Activated naive CD4-positive, alpha-beta T cell treated with anti-CD3 and anti-CD28 coated beads, Interleukin-2, amount 50 U/mL, for 24 hours (primary cell): ENCODE data around the gene TARS3.
"Not testable (repeated sequence)": the region's sequence is repeated elsewhere in the genome, so short reads cannot be mapped to it uniquely, and the experiment has no call there.

Source experiments
- H3K27ac Mint-ChIP-seq: one replicate; pipeline ENCODE4 v1.8.0; 2021; ENCODE audit warnings: mild to moderate bottlenecking, mixed read lengths
- H3K27me3 Mint-ChIP-seq: one replicate; pipeline ENCODE4 v1.8.0; 2021; ENCODE audit warnings: mixed read lengths
- H3K36me3 Mint-ChIP-seq: one replicate; pipeline ENCODE4 v1.8.0; 2021; ENCODE audit warnings: mixed read lengths
- H3K4me1 Mint-ChIP-seq: one replicate; pipeline ENCODE4 v1.8.0; 2021; ENCODE audit warnings: mixed read lengths
- H3K4me3 Mint-ChIP-seq: one replicate; pipeline ENCODE4 v1.8.0; 2021; ENCODE audit warnings: mild to moderate bottlenecking, mixed read lengths
- H3K9me3 Mint-ChIP-seq: one replicate; pipeline ENCODE4 v1.8.0; 2021; ENCODE audit warnings: mixed read lengths

The TARS3 gene

DNA sequence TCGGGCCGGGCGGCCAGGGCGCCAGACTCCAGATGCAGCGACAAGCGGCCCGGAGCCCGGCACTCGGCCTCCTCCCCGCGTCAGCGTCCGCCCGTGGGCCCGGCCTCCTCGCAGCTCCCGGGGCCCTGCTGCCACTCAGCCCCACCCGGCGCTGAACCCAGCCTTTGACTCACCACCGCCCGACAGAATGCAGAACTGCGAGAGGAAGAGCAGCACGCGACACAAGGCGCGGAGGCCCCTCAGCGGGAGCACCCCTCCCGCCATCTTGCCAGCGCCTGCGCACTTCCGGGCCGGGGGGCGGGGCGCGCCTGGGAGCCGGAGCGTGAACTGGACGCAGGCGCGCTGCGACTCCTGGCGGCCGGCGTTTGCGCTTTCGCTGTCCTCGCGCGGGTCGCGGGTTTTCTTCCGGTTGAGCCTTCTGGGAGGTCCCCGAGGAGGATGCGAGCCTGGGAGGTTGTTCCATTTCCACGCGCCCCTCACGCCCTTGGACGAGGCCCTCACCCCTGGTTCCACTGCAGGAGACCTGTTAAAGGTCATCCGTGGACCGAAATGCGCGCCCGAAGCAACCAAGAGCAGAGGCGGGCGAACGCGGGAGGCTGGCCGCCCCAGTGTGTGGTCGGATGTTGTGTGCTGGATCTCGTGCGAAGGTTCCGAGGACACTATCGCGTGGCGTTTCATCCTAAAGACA lies 72.0 kb downstream of the TARS3 start, which contains the start of gene TM2D3:
TSS of gene TM2D3 (minus strand) at position 284 of the 688 bp plus-strand sequence. CDS start at position 264, 20 bp downstream.
- H3K9me3 Mint-ChIP-seq: no peaks in the 10 kb centered on the region
- peak within 1 kb of the TSS; percentile 89 for H3K4me3 Mint-ChIP-seq
- peaks cover 4% of the 10 kb centered on the region for H3K36me3 Mint-ChIP-seq
- H3K27me3 Mint-ChIP-seq: no peaks in the 10 kb centered on the region
- peaks cover 52% of the 10 kb centered on the region for H3K4me1 Mint-ChIP-seq
- peak within 1 kb of the TSS; percentile 92 for H3K27ac Mint-ChIP-seq

DNA sequence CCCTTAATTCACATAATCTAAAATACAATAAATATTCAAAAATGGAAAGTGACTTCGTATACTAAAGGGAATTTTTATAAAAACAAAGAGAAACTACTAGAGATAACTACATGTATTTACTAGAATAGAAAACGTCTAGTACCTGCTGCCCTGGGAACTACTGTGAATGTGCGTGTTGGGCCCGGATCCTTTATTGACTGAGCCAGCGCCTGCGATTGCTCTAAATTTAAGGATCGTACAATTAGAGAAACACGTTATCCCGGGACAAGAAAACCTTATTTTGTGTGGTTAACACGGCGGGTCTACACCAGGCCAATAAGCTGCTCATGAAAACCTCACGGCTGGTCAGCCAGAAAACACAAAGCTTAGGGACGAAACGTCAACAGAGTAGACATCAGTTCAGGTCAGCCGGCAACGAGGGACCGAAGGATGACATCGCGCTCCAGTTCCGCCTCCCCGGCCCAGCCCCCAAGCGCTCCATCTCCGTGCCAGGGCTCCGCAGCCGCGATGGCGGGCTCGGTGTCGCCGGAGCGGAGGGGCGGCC lies 72.6 kb downstream of the TARS3 start:
- Mint-ChIP-seq H3K27ac (peak overlapping the region; percentile 91), H3K4me3 (peak overlapping the region; percentile 89), H3K27me3 (no peaks in the 10 kb centered on the region), H3K4me1 (peaks cover 58% of the 10 kb centered on the region), H3K9me3 (no peaks in the 10 kb centered on the region), H3K36me3 (peaks cover 4% of the 10 kb centered on the region)

DNA sequence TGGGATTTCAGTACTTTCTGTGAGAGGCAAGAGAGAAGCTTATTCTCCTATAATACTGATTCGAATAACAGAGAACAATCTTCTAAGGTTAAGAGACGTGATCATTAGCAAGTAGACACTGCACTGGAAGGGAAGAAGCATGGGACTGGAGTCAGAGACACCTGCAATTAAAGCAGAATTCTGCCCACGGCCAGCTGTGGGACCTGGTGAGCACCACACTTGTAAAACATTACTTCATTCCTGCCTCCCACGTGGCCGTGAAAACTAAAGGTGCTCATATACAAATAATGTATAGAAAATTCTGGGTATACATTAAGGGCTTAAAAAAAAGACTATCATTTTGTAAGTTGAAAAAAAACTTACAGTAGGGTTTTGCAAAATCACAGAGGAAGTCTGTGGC lies 74.1 kb downstream of the TARS3 start:
- peaks cover 67% of the 10 kb centered on the region for H3K4me1 Mint-ChIP-seq
- peaks cover 10% of the 10 kb centered on the region for H3K36me3 Mint-ChIP-seq
- H3K9me3 Mint-ChIP-seq: no peaks in the 10 kb centered on the region
- H3K27me3 Mint-ChIP-seq: no peaks in the 10 kb centered on the region
- peak overlapping the region; percentile 89 for H3K4me3 Mint-ChIP-seq
- H3K27ac Mint-ChIP-seq: peak overlapping the region; percentile 74

DNA sequence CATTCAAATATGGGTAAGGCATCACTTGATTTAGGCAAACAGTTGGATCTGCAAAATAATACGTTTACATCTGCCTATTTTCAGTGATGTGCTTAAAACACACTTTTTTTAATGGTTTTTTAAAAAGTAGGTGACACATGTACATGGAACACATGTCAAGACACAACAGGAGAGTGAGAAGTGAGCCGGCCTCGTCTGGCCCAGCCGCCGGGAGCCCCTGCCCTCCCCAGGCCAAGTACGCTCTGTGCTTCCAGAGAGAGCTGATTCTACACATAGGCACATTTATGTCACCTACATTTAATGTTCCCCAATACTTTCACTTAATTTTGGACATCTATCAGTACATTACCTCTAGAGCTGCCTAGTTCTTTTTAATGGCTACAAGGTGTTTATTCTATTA lies 75.9 kb downstream of the TARS3 start:
- peaks cover 13% of the 10 kb centered on the region for H3K36me3 Mint-ChIP-seq
- H3K9me3 Mint-ChIP-seq: no peaks in the 10 kb centered on the region
- H3K4me1 Mint-ChIP-seq: peaks cover 61% of the 10 kb centered on the region
- H3K27me3 Mint-ChIP-seq: no peaks in the 10 kb centered on the region
- no peak overlapping the region for H3K27ac Mint-ChIP-seq
- H3K4me3 Mint-ChIP-seq: no peak overlapping the region

DNA sequence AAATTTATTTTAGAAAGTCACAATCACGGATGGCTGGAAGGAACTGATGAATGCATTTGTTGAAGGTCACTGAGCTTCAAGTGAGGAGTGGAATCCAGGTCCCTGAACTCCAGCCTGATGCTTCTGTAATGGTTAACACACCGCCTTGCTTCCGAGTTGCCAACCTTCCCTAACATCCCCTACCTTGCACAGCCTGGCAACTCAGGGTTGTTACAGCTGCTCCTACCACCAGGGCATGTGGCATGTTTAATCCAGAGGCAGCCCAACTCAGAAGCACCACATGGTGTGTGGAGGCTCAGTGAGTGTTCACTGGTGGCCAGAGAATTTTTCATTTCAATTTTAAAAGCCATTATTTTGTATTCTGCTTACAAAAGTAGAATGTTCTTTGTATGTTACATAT lies 77.0 kb downstream of the TARS3 start:
- peak overlapping the region; percentile 23 for H3K27ac Mint-ChIP-seq
- H3K27me3 Mint-ChIP-seq: no peaks in the 10 kb centered on the region
- H3K9me3 Mint-ChIP-seq: no peaks in the 10 kb centered on the region
- H3K4me3 Mint-ChIP-seq: no peak overlapping the region
- H3K4me1 Mint-ChIP-seq: peaks cover 70% of the 10 kb centered on the region
- H3K36me3 Mint-ChIP-seq: peaks cover 17% of the 10 kb centered on the region

DNA sequence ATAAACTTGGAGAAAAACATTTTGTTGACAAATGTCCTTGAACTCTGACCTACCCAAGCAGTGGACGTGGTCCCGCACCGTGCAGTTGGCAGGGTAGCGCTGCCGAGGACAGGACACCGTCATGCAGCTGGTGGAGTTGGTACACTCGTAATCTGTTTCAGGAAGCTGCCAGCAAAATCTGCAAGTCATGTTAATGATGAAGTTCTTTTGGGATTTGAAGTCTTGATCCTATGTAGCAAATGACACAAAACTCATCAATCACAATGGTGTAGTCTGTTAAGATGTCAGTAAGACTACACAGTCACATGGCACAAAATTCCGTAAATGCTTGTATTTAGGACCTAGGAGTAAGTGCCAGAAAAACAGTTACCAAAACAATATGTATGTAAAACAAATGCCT lies 77.6 kb downstream of the TARS3 start:
- Mint-ChIP-seq H3K4me1 (peaks cover 76% of the 10 kb centered on the region), H3K27ac (peak overlapping the region; percentile 24), H3K36me3 (peaks cover 20% of the 10 kb centered on the region), H3K27me3 (no peaks in the 10 kb centered on the region), H3K4me3 (no peak overlapping the region), H3K9me3 (no peaks in the 10 kb centered on the region)

DNA sequence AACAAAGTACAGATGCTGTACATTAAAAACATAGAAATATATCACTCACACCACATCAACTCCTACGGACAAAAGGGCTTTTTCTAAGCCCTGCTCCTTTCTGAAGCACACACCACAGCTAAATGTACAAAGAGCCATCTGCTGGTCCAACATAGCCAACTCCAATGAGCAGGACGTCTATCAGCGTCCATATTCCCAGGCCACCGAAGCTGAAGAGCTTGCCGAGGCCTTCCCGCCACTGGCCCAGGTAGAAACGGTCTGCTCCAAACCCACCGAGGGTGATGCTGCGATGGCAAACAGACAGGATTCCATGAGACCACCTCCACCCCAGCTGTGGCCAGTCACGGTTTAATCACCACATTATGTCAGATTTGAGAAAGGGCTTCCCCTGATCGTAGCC lies 81.9 kb downstream of the TARS3 start:
- Mint-ChIP-seq H3K27me3 (no peaks in the 10 kb centered on the region), H3K27ac (peak overlapping the region; percentile 80), H3K36me3 (peaks cover 21% of the 10 kb centered on the region), H3K4me3 (peak overlapping the region; percentile 53), H3K4me1 (peaks cover 49% of the 10 kb centered on the region), H3K9me3 (no peaks in the 10 kb centered on the region)

DNA sequence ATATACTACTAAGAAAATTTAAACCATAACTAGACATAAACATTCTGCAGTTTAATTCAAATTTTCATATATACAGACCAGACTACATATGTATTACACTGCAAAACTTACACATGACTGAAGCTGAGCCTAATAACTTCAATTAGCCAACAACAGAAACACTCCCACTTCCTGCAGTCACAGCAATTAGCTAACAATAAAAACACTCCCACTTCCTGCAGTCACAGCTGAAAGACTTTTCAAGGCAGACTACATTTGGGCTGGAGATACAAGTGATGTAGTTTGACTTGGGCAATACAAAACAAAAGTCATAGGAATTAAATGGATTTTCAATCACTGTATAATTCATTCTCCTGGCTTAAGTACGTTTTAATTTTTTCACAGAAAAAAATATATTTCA lies 82.4 kb downstream of the TARS3 start:
- Mint-ChIP-seq H3K36me3 (peaks cover 21% of the 10 kb centered on the region), H3K4me1 (peaks cover 44% of the 10 kb centered on the region), H3K27me3 (no peaks in the 10 kb centered on the region), H3K27ac (peak overlapping the region; percentile 80), H3K9me3 (no peaks in the 10 kb centered on the region), H3K4me3 (peak overlapping the region; percentile 53)

DNA sequence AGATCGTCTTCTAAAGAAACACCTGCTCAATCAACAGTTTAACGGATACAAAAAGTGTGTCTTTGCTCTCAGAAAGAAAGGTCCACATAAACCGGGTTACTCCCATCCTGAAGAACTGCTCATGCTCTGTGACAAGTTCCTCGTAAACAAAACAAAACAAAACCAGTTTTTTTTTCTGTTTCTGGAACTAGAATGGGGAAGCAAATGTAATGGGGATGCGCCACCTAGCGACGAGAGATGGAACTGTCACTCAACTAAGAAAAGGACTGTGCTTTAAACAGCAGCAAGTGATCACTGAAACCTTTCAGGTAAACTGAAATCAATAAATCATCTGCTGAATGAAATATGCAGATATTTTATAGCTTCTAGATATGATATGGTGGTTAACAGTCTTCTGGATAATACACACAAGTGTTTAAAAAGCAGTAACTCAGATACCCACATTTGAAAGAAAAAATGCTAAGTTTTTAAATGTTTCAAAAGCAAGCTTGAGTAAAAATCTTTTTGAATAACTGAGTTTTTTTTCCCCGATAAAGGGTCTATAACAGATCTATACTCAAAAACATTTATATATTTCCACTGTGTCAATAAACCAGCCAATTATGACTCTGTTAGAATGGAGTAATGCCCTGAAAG lies 83.0 kb downstream of the TARS3 start:
- no peaks in the 10 kb centered on the region for H3K9me3 Mint-ChIP-seq
- no peaks in the 10 kb centered on the region for H3K27me3 Mint-ChIP-seq
- peak overlapping the region; percentile 23 for H3K27ac Mint-ChIP-seq
- peaks cover 21% of the 10 kb centered on the region for H3K36me3 Mint-ChIP-seq
- H3K4me3 Mint-ChIP-seq: no peak overlapping the region
- peaks cover 41% of the 10 kb centered on the region for H3K4me1 Mint-ChIP-seq

DNA sequence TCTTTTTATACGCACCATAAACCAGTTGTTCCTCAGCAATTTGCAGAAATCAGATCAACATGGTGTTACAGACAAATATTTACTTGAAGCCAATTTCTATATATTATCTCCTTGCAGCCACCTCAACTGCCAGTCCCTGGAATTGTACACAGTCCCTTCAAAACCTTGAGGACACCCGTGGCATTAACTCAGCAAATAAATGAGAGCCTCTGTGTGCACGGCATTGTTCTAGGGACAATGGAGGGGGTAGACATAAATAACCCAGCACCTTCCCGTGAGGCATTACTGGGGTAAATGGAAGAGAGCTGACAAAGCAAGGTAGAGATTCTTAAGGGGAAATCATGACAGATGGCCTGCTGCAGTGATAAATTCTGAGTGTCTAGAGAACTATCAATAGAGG lies 84.6 kb downstream of the TARS3 start:
- Mint-ChIP-seq H3K4me1 (peaks cover 28% of the 10 kb centered on the region), H3K27me3 (no peaks in the 10 kb centered on the region), H3K4me3 (no peak overlapping the region), H3K36me3 (peaks cover 13% of the 10 kb centered on the region), H3K27ac (no peak overlapping the region), H3K9me3 (no peaks in the 10 kb centered on the region)

DNA sequence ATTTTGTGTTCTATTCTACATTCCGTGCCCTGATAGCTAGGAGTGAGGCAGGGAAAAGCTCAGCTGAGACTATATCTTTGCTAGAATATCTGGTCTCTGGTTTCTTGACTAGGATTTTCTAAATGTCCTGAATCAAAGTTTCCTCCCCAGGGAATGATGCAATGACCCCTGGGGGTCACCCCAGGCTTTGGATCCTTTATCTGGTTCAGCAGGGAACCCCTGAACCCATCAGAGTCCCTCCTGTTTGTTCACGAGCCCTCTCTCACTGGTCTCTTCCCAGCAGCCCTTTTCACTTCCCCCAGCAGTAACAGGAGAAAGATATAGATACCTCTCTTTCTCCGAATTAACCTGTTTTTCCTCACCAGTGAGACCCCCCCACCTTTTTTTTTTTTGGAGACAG lies 86.4 kb downstream of the TARS3 start:
- H3K27me3 Mint-ChIP-seq: no peaks in the 10 kb centered on the region
- no peaks in the 10 kb centered on the region for H3K9me3 Mint-ChIP-seq
- H3K27ac Mint-ChIP-seq: no peak overlapping the region
- H3K36me3 Mint-ChIP-seq: peaks cover 12% of the 10 kb centered on the region
- H3K4me3 Mint-ChIP-seq: no peak overlapping the region
- H3K4me1 Mint-ChIP-seq: peaks cover 21% of the 10 kb centered on the region

DNA sequence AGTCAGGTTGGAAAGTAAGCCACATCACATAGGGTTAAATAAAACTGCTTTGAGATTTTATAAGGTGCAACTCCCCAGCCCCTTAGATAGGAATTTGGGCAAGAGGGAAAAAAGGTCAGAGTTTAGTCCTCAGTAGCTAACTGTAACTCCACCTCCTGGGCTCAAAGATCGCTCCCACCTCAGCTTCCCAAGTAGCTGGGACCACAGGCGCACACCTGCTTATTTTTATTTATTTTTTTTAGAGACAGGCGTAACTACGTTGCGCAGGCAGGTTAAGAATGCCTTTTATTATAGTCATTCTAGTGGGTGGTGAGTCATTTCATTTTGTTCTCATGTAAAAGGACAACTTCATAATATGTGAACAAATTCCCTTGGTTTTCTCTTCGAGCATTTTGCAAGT lies 86.8 kb downstream of the TARS3 start:
- H3K4me3 Mint-ChIP-seq: no peak overlapping the region
- H3K27ac Mint-ChIP-seq: no peak overlapping the region
- H3K36me3 Mint-ChIP-seq: peaks cover 14% of the 10 kb centered on the region
- no peaks in the 10 kb centered on the region for H3K9me3 Mint-ChIP-seq
- H3K4me1 Mint-ChIP-seq: peaks cover 17% of the 10 kb centered on the region
- no peaks in the 10 kb centered on the region for H3K27me3 Mint-ChIP-seq

DNA sequence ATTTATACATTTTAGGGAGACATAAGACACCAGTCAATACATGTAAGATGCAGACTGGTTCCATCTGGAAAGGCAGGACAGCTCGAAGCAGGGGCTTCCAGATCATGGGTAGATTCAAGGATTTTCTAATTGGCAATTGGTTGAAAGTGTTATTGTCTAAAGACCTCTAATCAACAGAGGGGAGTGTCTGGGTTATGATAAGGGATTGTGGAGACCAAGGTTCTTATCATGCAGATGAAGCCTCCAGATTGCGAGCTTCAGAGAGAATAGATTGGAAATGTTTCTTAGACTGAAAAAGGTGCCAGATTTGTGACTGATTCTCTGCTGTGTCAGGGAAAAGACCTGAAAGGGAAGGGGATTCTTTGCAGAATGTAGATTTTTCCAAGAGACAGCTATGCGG lies 87.2 kb downstream of the TARS3 start:
- no peak overlapping the region for H3K27ac Mint-ChIP-seq
- H3K36me3 Mint-ChIP-seq: peaks cover 10% of the 10 kb centered on the region
- H3K4me3 Mint-ChIP-seq: no peak overlapping the region
- H3K4me1 Mint-ChIP-seq: peaks cover 12% of the 10 kb centered on the region
- no peaks in the 10 kb centered on the region for H3K27me3 Mint-ChIP-seq
- no peaks in the 10 kb centered on the region for H3K9me3 Mint-ChIP-seq

DNA sequence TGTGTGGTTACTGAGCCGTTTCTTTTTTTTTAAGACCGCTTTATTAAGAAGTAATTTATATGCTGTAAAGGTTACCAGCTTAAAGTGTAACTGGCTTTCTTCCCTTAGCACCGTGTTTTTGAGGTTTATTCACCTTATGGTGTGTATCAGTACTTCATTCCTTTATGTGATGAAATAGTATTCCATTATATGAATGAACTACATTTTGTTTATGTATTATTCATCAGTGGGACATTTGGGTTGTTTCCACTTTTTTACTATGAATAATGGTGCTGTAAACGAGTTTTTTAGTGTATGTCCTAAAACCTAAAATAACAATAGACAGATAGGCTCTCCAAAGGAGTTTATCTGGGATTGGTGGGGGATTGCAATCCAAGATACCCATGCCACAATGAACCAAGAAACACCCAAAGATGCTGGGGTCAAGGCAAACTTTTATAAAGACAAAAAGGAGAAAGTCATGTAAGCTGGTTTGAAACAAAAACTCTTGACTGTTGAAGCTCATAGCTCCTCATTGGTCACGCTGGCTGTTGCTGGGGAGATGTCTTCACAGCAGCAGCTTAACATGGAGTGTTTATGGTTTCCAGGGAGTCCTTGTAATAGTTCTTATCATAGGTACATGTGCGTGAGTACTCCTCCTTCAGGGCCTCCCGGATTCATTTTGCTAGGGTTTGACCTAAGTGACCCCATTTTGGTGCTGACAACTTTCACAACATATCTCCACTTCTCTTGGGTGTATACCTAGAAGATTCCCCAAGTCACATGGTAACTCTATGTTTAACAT lies 88.1 kb downstream of the TARS3 start:
- Mint-ChIP-seq H3K4me1 (peaks cover 4% of the 10 kb centered on the region), H3K27ac (no peak overlapping the region), H3K27me3 (no peaks in the 10 kb centered on the region), H3K36me3 (peaks cover 9% of the 10 kb centered on the region), H3K4me3 (no peak overlapping the region), H3K9me3 (no peaks in the 10 kb centered on the region)

DNA sequence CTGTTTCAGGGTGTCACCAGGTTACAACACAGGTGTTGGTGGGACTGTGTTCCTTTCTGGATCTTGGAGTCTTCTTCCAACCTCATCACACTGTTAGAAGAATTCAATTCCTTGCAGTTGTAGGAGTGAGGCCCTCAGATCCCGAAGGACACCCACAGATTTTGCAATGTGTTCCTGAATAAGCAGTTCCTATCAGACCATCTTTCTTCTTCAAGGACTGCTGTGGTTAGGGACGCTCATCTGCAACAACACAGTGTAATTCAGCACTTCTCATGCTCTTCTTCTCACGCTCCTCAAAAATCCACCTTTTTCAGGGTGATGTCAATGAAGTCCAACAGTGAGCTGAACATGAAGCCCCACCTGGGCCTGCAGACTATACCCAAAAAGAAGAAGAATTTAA lies 90.9 kb downstream of the TARS3 start:
- no peaks in the 10 kb centered on the region for H3K9me3 Mint-ChIP-seq
- no peak overlapping the region for H3K27ac Mint-ChIP-seq
- H3K4me1 Mint-ChIP-seq: no peaks in the 10 kb centered on the region
- peaks cover 4% of the 10 kb centered on the region for H3K36me3 Mint-ChIP-seq
- no peak overlapping the region for H3K4me3 Mint-ChIP-seq
- H3K27me3 Mint-ChIP-seq: no peaks in the 10 kb centered on the region

DNA sequence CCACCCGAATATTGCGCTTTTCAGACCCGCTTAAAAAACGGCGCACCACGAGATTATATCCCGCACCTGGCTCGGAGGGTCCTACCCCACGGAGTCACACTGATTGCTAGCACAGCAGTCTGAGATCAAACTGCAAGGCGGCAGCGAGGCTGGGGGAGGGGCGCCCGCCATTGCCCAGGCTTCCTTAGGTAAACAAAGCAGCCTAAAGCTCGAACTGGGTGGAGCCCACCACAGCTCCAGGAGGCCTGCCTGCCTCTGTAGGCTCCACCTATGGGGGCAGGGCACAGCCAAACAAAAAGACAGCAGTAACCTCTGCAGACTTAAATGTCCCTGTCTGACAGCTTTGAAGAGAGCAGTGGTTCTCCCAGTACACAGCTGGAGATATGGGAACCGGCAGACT lies 97.5 kb downstream of the TARS3 start:
- not testable (repeated sequence) for H3K27me3 Mint-ChIP-seq, H3K4me3 Mint-ChIP-seq, H3K9me3 Mint-ChIP-seq, H3K27ac Mint-ChIP-seq
- Mint-ChIP-seq H3K4me1 (peaks cover 32% of the 10 kb centered on the region), H3K36me3 (peaks cover 22% of the 10 kb centered on the region)
